ENCODE data around the gene LIPC.

- TF ChIP-seq, protein P1, sequence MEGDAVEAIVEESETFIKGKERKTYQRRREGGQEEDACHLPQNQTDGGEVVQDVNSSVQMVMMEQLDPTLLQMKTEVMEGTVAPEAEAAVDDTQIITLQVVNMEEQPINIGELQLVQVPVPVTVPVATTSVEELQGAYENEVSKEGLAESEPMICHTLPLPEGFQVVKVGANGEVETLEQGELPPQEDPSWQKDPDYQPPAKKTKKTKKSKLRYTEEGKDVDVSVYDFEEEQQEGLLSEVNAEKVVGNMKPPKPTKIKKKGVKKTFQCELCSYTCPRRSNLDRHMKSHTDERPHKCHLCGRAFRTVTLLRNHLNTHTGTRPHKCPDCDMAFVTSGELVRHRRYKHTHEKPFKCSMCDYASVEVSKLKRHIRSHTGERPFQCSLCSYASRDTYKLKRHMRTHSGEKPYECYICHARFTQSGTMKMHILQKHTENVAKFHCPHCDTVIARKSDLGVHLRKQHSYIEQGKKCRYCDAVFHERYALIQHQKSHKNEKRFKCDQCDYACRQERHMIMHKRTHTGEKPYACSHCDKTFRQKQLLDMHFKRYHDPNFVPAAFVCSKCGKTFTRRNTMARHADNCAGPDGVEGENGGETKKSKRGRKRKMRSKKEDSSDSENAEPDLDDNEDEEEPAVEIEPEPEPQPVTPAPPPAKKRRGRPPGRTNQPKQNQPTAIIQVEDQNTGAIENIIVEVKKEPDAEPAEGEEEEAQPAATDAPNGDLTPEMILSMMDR (IDR thresholded peaks at IDR 0.05) = no peak
- no peak for TF ChIP-seq POLR2A (IDR thresholded peaks at IDR 0.05)
These were observed 14.7 kb downstream of the LIPC start for GRCh38 chr15:58446521-58446920.
